Endothelial cell of umbilical vein (primary cell): ENCODE measurements around the gene CAPN5.

ENCODE experiments used
- EZH2 ChIP-seq: IDR thresholded peaks from 2 replicates; pipeline ENCODE4 v1.6.1; 2012; ENCODE audit warnings: borderline replicate concordance, low read depth, mild to moderate bottlenecking, moderate library complexity, low read length, inconsistent platforms; ENCODE audit not compliant: severe bottlenecking
- FOS ChIP-seq: IDR thresholded peaks from 2 replicates; pipeline ENCODE4 v1.6.1; 2011; ENCODE audit warnings: mild to moderate bottlenecking, low read length, moderate library complexity, borderline replicate concordance; ENCODE audit not compliant: insufficient read depth
- JUN ChIP-seq: IDR thresholded peaks from 2 replicates; pipeline ENCODE4 v1.6.1; 2011; ENCODE audit warnings: borderline replicate concordance, low read depth; ENCODE audit not compliant: insufficient read length, insufficient read depth
- MAX ChIP-seq: IDR thresholded peaks from 2 replicates; pipeline ENCODE4 v1.6.1; 2011; ENCODE audit not compliant: insufficient read depth, insufficient read length
- MYC ChIP-seq: IDR thresholded peaks from one replicate; pipeline ENCODE4 v1.6.1; 2011; ENCODE audit warnings: mild to moderate bottlenecking, low read depth, low read length
- POLR2A ChIP-seq: IDR thresholded peaks from 2 replicates; pipeline ENCODE4 v1.6.1; 2012; ENCODE audit warnings: low read depth, mild to moderate bottlenecking, control low read depth, low read length
- POLR2AphosphoS5 ChIP-seq: IDR thresholded peaks from 2 replicates; pipeline ENCODE4 v1.6.1; 2012; ENCODE audit warnings: low read depth, mild to moderate bottlenecking, control low read depth, low read length, moderate library complexity; ENCODE audit not compliant: insufficient read depth
- TF ChIP-seq, protein P1 (sequence below), 2 donors: IDR thresholded peaks; 1 replicate in 1 of 2; 2 replicates in 1 of 2; pipeline ENCODE4 v1.5.1; 2011; ENCODE audit warnings: low read length in 2 of 2, mild to moderate bottlenecking in 2 of 2, moderate library complexity in 2 of 2, control low read depth in 1 of 2, inconsistent platforms in 1 of 2, low read depth in 1 of 2; ENCODE audit not compliant: insufficient read depth in 1 of 2; ENCODE audit errors: extremely low read depth in 1 of 2

DNA sequence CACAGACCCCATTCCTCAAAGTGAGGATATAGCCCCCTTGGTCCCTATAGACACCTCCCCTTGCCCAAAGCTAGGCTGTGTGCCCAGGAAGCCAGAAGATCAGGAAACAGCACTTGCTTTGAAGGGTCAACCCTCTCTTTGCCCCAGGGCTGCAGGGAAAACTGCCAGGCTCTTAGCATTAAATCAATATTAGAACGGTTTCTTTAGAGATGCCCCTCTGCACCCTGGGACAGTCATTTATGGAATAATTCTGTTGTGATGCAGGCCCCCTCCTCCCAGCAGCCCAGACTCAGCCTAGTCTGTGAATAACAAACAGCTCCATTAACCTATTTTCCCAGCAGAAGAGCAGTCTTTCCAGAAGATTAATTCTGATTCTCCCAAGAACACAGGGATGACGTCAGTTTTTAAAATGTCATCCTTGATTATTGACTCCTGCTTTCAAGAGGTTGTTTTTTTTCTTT is 11.6 kb upstream of the CAPN5 start:
- TF ChIP-seq, protein P1, sequence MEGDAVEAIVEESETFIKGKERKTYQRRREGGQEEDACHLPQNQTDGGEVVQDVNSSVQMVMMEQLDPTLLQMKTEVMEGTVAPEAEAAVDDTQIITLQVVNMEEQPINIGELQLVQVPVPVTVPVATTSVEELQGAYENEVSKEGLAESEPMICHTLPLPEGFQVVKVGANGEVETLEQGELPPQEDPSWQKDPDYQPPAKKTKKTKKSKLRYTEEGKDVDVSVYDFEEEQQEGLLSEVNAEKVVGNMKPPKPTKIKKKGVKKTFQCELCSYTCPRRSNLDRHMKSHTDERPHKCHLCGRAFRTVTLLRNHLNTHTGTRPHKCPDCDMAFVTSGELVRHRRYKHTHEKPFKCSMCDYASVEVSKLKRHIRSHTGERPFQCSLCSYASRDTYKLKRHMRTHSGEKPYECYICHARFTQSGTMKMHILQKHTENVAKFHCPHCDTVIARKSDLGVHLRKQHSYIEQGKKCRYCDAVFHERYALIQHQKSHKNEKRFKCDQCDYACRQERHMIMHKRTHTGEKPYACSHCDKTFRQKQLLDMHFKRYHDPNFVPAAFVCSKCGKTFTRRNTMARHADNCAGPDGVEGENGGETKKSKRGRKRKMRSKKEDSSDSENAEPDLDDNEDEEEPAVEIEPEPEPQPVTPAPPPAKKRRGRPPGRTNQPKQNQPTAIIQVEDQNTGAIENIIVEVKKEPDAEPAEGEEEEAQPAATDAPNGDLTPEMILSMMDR (IDR thresholded peaks at IDR 0.05; ENCODE audit: extremely low read depth in 1 of 2, insufficient read depth in 1 of 2, low read depth in 1 of 2, low read length in 2 of 2), result no peak
- no peak for TF ChIP-seq POLR2A
- TF ChIP-seq MAX, result no peak
- no peak for TF ChIP-seq POLR2AphosphoS5
- TF ChIP-seq EZH2, result no peak
- TF ChIP-seq JUN, result no peak
- TF ChIP-seq FOS, result no peak
- no peak for TF ChIP-seq MYC
